Body of pancreas (tissue), 4 donors: ENCODE results near the gene ADAMTS17.

ENCODE experiments used
- CTCF ChIP-seq, 7 experiments: fragments of 450-650 bp in 4 of 7; fragments of 200-600 bp in 3 of 7; sonication (generic) in 3 of 7; IDR thresholded peaks; one replicate each; pipeline ENCODE4 v1.5.1; 2016 to 2019; ENCODE audit warnings: antibody characterized with exemption in 7 of 7
- POLR2A ChIP-seq, 3 donors: fragments of 450-650 bp; IDR thresholded peaks; one replicate each; pipeline ENCODE4 v1.6.1; 2016; ENCODE audit warnings: antibody characterized with exemption in 3 of 3, mild to moderate bottlenecking in 2 of 3

- TF ChIP-seq POLR2A (IDR thresholded peaks at IDR 0.05) (no peak), CTCF (IDR thresholded peaks at IDR 0.05) (no peak)
Observed at GRCh38 chr15:100222349-100222715, 119.4 kb downstream of the ADAMTS17 start.
